GM19025 (cell line): Measurements from ENCODE around the gene ASIC3.

Experiments used
- ATAC-seq: cut with Tn5 transposase; IDR thresholded peaks from one replicate; pipeline ENCODE4 v1.9.1; 2021; ENCODE audit warnings: mild to moderate bottlenecking, low read depth, moderate library complexity; ENCODE audit not compliant: unreplicated experiment

The ASIC3 gene

DNA sequence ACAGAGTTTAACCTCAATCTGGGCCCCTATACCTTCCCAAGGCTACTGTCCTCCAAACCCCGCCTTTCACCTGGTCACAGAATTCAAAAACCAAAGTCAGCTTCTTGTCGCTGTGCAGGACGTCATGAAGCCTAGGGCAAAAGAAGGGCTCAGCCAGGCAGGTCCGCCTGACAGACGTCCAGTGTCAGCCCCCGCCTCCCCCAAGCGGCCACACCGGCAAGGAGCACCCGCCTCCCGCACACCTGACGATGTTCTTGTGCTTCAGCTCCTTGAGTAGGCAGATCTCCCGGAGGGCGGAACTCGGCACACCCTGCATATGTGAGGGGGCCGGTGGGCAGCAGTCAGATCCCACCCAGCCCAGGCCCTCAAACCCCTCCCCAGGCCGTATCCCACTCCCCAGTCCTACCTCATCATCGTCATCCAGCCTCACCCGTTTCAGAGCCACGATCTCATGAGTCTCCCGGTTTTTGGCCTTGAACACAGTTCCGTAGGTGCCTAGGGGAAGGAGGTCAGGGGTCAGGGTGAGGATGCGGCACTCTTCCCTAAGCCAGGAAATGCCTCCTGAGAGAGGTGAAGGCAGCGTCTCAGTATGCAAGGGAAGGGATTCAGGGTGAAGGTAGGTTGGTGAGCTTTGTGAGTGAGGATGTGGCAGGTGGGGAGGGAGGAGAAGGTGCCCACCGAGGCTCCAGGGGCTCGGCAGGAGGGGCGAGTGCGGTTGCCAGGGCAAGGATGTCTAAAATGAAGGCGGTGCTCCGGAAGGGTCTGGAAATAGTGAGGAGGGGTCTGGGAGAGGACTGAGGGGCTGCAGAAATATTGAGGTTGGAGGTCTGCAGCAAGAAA, 8.6 kb downstream of the ASIC3 start:
- no peak for ATAC-seq

DNA sequence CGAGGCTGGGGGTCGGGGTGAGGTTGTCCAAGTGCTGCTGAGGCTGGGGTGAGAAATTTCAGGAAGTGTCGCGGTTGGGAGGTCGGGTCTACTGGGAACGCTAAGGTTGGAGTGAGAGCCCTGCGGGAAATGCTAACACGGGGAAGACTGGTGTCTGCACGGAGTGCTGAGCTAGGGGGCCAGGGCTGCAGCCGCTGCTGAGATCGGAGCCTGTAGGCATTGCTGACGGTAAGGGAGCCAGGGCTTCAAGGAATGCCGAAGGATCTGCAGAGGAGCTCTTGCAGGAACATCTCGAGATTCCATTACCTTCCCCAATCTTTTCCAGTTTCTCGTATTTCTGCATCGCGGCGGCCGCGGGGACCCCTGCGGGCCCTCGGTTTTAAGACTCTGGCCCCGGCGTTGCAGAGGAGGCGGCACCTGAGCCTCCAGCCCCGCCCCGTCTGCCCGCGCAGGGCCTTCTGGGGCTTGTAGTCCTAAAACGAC, 9.2 kb downstream of the ASIC3 start, which contains the start of gene CDK5:
Gene CDK5 (minus strand): TSS at position 392 of the 483 bp plus-strand sequence. CDS start 49 bp downstream, at position 343.
- peak; percentile 12 for ATAC-seq

DNA sequence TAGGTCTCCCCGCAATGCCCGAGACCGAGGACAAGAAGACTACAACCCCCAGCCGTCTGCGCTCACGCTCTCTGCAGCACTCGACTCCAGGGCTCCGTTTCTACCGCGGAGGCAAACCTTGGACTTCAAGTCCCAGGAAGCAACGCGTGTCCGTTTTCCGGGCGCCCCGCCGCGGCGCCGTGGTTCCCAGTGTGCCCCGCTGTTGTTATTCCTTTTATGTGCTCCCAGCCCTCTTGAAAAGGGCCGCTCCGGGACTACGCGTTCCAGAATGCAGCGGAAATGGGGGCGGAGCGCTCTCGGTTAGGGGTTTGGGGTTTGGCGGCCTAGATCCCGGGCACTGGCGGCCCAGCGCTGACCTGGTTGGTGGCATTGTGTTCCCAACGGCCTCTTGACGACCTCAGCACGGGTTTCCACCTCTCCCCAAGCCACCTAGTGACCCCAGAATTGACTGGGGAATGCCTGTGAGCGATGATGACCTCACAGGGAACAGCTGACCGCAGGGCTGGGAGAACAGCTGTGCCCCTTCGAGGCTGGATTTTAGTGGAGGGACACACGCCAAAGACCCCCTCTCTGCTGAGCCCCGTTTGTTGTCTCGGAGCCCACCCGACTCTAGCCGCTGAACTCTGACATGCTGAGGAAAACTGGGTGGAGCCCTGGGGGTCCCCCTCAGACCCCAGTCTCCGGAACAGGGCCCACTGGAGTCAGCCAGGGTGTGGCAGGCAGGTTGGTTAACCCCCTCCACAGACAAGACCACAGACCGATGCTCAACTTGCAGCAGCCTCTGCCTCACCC, 9.9 kb downstream of the ASIC3 start:
- peak; percentile 88 for ATAC-seq

DNA sequence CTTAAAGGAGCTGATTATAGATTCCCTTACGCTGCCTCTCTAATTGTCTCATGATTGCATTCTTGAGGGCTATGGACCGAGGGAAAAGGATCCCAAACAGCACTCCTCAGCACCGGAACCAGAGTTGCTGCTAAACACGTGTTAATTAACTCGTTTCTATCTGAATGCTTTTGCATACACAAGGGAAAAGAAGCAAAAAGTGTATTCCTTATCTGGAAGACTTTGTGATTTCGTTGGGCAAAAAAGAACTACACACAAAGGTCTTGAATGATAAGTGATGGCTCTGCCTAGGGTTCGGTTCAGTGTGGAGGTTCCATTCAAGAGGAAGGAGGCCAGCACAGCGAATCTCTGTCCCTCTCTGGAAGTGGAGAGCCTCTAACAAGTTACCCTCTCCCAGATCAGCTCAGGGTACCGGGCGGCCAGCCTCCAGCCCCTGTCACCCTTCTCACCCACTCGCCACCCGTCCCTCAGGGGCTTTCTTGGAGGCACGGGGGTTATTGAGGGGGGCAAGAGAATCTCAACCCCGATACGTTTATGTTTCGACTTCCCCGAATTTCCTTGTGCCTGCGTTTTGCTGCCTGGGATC, 10.5 kb downstream of the ASIC3 start:
- no peak for ATAC-seq

DNA sequence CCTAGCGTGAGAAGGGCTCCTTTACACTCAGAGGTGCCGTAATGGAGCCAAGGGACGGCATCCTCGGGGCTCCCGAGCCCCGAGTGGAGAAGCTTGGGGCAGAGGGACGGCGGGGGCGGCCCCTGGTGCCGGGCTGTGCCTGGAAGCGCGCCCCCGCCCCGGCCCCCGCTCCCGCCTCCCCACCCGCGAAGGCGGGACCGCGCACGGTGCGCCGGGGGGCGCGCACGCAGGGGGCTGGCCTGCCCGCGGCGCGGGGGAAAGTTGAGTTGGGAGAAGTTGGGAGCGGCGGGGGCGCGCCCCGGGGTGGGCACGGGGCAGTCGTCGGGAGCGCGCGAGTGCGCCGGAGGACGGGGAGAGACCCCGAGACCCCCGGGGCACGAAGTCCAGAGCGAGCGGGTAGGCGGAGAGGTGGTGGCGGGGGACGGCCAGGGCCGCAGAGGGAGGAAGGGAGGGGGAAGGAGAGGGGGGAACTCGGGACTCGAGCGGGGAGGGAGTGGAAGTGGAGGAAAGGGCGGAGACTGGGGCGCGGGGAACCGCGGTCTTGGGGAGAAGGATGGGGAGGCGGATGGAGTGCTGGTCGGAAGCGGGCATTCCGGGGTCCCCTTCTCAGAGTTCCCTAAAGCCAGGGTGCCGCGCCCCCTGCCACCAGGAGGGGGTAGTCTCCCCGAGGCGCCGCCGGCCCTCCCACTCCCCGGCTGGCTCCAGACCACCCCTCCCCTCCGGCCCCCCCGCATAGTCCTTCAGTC, 11.2 kb downstream of the ASIC3 start, which contains the start of gene SLC4A2:
Gene SLC4A2 (plus strand): TSS at position 223 of the 746 bp plus-strand sequence. CDS start 2,399 bp downstream, outside the sequence.
- ATAC-seq, result peak; percentile 27

DNA sequence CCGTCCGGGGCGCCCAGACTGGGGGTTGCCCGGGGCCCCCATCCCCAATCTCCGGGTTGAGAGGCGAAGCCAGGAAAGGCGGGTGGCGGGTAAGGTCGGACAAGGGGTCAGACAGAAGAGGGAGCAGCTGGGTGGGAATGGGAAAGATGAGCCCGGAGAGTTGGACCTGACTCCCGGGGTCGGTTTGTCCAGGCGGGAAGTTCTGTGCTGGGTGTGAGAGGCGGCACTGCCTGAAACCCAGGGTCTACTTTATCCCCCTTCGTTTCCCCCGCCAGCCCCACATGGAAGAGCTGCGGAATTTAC, 11.7 kb downstream of the ASIC3 start:
- no peak for ATAC-seq

DNA sequence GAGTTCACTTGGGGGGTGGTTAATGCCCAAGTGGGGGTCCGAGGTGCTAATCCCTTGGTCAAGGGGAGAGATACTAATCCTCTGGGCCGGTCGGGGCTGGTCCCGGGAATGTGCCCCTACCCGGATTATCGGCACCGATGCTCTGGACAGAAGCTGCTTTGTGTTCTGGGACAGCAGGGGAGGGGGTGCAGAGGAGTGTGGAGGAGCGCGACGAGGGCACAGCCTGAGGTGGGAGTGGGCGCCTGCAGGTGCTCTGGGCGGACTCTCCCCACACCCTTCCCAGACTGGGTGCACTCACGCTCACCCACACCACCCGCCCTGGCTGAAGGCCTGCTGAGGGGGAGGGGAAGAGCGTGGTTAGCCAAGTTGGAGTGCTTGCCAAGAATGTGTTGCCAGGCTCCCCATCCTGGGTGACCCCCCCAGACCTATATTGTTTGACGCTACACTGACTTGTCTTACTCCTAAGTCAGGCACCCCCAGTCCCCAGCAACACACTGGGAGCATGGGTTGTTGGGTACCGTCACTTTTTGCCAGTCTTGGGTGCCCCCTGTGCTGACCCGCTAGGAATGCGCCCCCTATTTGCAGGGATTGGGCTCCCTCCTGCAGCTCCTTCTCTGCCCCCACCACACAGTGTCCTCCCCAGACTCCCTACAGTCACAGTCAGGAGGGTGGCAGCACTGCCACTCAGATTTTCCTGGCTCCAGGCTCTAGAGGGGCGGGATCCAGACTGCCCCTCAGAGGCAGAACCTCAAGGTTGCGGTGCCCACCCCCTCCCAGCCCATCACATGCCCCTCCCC, 12.3 kb downstream of the ASIC3 start:
- no peak for ATAC-seq

DNA sequence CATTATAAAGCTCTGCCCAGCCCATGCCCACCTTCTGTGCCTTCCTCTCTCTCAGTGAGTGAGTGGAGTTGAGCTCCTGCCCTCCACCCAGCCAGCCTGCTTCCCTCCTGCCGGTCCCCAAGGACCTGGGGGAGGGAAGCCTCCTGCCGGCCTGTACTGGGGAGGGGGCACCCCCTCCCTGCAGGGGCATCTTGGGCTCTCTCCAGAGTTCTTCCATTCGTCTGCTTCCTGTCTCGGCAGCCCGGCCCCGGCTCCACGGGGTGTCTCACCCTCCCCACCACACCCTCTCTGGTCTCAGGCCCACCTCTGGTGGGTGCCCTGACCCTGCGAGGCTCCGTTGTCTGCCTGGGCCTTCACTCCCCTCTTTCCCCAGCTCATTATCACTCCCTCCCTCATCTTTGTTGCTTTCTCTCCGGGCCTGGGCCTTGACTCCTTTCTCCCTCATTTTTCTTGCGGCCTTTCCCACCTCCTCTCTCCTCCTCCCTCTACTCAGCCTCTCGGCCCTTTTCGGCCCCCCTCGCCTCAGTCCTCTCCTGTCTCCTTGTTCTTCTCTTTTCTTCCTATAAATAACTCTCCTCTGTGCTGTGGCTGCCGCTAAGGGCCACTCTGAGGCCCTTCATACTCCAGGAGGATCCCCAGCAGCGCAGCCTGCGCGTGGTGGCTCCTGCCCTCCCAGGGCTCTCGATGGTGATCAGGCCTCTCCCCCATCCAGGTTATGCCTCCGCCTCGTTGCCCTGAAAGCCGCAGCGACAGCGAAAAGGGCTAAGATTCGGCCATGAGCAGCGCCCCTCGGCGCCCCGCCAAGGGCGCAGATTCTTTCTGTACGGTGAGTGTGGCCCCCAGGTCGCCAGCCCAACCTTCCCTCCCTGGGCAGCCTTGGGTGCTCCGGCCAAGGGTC, 13.1 kb downstream of the ASIC3 start:
- ATAC-seq, result no peak

DNA sequence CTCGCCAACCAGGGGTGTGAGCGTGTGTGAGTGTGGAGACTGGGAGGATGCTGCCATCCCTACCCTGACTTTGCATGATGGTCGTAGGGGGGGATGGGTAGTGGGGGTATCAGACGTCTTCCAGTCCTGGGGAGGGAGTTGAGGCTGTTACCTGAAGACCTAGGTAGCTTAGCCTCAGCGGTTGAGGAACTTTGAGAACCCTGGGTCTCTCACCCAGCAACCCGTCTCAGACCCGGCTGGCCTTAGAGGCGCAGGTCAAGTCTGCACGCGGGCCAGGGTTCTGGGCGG, 13.7 kb downstream of the ASIC3 start:
- no peak for ATAC-seq

DNA sequence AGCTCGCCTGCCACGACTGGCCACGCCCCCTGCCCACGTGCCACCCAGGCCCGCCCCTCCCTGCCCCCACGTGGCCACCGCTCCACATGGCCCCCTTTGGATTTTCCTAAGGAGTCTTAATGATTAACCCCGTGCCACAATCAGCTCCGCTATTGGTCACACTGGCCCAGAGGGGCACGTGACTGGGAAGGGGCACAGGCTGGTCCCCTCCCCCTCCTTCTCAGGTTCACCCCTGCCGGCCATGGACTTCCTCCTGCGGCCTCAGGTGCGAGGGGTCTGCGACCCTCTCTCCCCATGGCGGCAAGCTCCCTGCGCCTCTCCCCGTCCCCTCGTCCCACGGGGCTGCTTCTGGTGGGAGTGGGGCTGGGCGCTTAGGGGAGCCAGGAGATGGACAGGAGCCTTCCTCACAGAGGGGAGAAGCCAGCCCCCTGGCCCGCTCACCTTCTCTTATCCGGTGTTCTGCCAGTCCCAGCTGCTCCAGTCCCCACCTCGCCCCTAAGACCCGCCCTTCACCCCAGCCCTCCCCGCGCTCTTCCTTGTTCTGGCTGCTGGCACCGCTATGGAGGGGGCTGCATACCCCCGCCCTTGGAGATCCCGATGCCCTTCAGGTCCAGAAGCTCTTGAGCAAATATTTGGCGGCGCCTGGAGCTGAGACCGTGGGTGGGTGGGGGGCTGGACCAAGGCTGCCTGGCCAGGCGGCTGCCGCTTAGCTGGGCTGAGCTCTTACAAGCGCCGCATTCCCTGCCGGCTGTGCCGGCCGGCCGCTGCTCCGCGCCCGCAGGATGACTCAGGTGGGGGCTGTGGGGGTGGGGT, 14.3 kb downstream of the ASIC3 start:
- ATAC-seq, result no peak

DNA sequence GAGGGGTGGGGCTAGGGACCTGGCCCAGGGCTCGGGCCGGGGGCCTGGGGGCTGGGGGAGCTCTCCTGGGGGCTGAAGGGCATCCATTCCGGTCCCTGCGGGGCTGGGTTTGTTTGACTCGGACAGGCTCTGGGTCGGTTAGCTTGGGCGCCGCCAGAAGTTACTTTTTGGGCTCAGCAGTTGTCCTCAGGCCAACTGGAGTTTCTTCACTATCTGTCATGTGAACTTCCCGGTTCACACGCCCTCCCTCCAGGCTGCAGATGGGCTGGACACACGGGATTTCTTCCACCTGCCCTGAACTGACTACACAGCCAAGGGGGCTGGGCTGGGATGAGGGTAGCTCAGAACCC, 14.9 kb downstream of the ASIC3 start:
- ATAC-seq, result no peak

DNA sequence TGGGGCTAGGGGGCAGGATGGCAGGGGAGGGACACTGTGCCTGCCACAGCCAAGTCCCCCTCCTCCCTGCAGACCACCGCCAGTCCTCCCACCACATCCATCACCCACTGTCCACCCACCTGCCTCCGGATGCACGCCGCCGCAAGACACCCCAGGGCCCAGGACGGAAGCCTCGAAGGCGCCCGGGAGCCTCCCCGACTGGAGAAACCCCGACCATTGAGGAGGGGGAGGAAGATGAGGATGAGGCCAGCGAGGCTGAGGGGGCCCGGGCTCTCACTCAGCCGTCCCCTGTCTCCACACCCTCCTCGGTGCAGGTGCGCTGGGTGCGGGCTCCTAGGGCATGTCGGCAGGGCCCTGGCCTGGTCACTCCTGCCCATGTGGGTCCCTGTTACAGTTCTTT, 16.1 kb downstream of the ASIC3 start:
- no peak for ATAC-seq

DNA sequence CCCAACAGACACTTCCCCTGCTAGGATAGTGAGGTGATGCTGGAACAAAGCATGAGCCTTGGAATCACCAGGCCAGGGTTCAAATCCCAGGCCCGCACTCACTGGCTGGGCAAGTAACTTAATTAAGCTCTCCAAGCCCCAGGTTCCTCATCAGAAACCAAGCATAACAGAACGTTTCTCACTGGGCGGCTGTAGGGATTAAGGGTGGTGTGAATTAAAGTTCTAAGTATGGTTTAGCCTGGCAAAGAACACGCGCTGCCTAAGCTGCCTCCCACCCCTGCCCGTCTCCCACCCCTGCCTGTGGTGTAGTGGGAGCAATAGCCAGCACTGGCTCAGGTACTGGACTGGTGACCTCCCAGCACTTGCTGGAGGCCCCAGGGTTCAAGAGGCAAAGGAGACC, 16.7 kb downstream of the ASIC3 start:
- no peak for ATAC-seq

DNA sequence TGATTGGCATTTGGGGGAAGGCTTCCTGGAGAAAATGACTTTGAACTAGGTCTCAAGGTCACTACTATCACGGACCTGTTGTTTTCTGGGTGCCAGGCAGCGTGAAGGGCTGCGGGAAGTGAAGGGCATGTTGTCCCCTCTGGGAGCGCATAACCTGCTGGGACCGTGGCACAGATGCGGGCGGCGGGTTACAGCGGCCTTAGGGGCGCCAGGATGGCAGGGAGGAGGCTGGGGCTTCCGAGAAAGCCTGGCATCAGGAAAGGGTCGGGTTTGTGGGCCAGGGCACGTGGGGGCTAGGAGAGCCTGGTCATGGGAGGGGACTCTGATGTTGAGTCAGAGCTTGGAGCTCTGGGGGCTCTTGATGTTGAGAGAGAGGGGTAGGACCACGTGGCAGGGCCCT, 17.2 kb downstream of the ASIC3 start:
- ATAC-seq, result no peak

DNA sequence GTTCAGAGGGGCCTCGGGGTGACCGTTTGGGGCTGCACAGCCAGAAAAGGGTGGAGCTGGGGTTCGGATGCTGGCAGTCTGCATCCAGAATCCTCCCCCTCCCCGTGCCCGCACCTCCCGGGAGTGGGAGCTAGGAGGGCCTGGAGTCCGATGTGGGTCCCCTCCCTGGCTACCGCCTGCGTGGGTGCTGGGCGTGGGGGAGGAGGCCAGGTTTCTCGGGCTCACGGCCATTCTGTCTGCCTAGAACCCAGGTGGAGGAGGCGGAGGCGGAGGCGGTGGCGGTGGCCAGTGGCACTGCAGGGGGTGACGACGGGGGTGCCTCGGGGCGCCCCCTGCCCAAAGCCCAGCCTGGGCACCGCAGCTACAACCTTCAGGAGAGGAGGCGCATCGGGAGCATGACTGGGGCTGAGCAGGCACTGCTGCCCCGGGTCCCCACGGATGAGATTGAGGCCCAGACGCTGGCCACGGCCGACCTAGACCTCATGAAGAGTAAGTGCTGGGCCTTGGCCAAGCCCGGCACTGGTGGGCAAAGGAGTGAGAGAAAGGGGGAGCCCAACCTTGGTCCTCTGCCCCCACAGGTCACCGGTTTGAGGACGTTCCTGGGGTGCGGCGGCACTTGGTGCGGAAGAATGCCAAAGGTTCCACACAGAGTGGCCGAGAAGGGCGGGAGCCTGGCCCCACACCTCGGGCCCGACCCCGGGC, 18.1 kb downstream of the ASIC3 start:
- ATAC-seq, result no peak

DNA sequence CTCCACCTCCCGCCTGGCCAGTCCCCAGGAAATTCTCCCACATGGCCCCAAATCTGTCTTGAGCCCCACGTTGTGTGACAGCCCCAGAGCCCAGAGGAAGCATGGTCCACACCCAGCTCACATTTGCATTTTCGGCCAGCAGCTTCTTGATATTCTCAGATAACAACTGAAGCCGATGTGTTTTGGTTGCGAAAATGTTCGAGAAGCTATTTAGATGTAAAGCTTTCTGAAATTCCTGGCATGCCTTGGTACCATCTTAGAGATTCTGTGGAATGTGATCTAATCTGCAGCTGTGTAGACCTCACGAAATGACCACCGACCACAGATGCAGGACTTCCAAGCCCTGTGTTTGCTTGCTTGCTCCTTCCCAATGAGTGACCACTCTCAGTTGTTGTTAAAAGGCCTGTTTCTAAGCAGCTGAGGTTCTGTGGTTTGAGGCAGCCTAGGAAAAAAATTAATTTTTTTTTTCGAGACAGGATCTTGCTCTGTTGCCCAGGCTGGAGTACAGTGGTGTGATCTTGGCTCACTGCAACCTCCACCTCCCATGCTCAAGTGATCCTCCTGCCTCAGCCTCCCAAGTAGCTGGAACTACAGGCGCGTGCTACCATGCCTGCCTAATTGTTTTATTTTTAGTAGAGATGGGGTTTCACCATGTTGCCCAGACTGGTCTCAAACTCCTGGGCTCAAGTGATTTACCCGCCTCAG, 19.9 kb downstream of the ASIC3 start:
- no peak for ATAC-seq
